HG03103 (cell line): ENCODE data around the gene SLC18B1.

Source experiments
- ATAC-seq: cut with Tn5 transposase; IDR thresholded peaks from one replicate; pipeline ENCODE4 v1.9.1; 2021; ENCODE audit warnings: low read depth; ENCODE audit not compliant: unreplicated experiment

The SLC18B1 gene

GRCh38 chr6:132797951-132798868, at the start of gene SLC18B1:
Gene SLC18B1 (minus strand): TSS chr6:132798637. CDS start chr6:132798456, 181 bp downstream.
- peak; percentile 39 for ATAC-seq

DNA sequence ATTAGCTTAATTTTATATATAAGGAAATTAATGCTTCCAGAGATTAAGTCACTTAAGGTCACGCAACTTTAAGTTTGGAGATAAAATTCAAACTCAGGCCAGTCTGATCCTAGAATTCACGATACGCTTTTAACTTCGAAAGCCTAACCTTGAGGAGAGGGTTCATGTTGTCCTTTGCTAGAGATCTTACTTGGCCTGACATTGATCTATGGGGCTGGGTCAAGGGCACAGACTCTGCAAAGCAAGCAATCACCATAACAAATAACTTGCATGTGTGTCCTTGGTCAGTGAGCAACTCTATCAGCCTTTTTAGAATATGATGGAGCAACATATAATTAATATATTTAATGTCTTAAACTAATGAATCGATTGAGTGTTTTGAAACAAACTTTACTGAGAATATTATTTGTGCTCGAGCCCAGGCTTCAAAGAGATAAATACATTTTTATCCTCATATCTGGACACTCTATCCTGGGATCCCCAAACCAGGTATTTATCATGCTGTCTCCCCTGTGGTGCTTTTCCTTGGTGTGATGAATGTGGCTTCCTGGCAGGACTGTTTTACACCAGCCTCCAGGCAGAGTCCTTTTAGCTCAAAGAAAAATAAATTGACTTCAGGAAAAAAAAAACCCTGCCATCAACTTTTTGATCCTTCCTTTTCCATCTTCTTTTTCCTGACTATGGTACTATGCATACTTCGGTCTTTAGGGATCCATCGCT, 45.0 kb upstream of the SLC18B1 start:
- no peak for ATAC-seq

- ATAC-seq, result no peak
Observed at GRCh38 chr6:132841966-132842365, 43.5 kb upstream of the SLC18B1 start.

GRCh38 chr6:132832891-132833290, 34.5 kb upstream of the SLC18B1 start:
- no peak for ATAC-seq

DNA sequence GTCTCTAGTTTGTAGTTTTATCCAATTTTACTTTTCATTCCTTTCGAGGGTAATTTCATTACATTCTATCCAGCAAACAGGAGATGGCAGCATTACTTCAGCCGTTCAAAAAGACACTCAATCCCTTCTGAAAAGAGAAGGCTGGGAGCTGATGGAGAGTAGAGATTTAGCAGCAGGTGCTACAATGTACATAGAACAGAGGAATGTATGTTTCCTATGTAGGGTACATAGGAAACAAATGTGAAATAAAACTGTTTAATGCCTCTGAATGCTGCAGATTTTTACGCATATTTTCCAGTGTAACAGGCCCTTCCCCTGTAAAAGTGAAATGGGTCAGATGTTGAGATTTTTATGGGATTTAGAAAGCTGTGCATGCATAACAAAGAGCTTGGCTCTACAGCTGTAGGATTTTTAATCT, 31.9 kb upstream of the SLC18B1 start:
- ATAC-seq, result no peak

DNA sequence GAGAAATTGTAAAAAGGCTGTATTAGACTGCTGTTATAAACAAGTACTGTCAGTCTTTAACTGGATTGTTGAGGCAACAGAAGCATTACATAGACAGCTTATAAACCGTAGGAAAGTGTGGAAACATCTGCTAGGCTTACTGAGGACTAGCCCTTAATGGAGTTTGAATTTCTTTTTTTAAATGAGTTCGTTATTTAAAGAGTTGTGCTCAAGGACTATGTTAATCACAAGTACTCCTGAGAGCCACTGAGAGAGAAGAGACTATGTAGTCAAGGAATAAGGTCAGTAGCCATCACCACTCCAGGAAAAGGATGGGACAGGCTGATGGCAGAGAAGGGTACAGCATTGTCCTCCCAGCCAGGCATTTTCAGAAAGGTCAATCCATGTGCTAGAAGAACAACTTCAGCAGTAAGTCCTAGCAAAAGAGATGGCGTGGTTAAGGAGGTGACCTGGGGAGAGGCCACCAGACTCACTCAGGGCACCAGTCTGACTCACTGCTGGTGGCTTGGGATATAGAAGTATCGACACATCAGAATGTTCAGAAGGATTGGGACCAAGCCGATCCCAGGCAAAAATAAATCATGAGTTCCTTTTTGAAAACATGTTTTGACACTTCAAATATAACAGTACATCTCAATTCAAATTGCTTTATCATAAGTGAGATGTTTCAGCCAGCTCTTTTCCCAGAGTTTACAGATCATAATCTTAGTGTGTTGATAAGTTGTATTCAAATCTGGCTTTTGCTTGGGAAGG, 22.4 kb upstream of the SLC18B1 start:
- no peak for ATAC-seq

GRCh38 chr6:132819405-132820161, 21.1 kb upstream of the SLC18B1 start:
- no peak for ATAC-seq

- ATAC-seq, result no peak
Observed at GRCh38 chr6:132818404-132819359, 20.2 kb upstream of the SLC18B1 start.

- ATAC-seq, result no peak
Observed at GRCh38 chr6:132817554-132818403, 19.3 kb upstream of the SLC18B1 start.

DNA sequence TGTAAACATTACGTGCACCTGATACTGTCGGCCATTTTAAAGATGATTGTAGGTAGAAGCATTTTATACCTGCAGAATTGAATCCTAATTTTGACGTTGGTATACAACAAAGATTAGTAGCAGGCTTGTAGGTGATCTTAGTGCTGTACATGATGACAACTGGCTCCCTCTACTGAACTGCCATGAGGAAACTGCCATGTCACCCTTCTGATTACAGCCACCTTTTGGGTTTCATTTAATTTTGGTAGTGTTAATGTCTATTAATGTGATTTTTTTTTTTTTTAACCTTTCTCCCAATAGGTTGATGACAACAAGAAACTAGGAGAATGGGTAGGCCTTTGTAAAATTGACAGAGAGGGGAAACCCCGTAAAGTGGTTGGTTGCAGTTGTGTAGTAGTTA, 18.2 kb upstream of the SLC18B1 start:
- no peak for ATAC-seq

DNA sequence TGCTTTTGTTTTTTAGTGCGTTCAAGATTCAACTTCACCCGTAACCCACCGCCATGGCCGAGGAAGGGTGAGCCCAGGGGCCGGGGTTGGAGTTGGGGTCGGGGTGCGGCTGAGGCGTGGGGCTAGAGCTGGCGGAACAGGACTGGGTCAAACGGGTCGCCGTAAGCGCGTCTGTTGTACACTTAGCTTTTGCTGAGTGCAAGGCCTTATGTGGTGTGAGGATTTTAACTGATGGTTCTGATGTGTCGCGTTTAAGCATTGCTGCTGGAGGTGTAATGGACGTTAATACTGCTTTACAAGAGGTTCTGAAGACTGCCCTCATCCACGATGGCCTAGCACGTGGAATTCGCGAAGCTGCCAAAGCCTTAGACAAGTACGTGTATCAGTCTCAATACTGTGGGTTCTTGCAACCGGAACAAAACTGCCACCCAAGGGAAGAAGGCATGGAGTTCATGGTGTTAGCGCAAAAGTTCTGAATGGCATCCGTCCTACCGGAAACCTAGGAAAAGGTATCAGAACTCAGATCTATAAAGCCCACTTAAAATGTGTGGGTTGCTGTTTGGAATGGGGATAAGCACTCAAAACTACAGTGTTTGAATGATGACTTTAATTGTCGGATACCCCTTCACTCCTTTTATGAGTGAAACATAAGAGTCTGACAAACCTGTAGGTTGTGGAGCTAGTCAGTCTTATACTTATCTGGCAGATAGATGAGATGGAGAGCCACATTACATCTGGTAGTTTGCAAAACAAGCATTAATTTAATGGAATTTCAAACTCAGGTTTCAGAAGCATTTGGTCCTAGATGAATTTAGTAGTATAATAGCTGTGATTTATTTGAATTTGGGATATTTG, 16.5 kb upstream of the SLC18B1 start:
- ATAC-seq, result peak; percentile 1

- no peak for ATAC-seq
Observed at GRCh38 chr6:132813173-132813856, 14.9 kb upstream of the SLC18B1 start.

GRCh38 chr6:132812756-132813172, 14.3 kb upstream of the SLC18B1 start:
- no peak for ATAC-seq

GRCh38 chr6:132812255-132812732, 13.9 kb upstream of the SLC18B1 start:
- ATAC-seq, result no peak

DNA sequence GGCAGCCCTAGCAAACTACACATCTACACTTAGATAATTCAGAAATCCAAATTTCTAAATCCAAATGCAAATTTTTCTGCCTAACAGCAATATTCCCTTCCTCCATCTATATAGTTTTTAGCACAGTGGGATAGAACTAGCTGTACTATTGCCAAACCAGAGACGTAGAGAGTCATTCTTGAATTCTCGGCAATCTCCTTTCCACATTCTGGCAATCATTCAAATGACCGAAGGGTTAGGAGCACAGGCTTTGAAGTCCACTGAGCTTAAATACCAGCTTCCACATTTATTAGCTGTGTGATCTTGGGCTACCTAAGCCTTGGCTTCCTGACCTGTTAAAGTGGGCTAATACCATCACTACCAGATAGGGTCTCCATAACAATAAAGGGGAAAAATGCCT, 12.8 kb upstream of the SLC18B1 start:
- ATAC-seq, result no peak

DNA sequence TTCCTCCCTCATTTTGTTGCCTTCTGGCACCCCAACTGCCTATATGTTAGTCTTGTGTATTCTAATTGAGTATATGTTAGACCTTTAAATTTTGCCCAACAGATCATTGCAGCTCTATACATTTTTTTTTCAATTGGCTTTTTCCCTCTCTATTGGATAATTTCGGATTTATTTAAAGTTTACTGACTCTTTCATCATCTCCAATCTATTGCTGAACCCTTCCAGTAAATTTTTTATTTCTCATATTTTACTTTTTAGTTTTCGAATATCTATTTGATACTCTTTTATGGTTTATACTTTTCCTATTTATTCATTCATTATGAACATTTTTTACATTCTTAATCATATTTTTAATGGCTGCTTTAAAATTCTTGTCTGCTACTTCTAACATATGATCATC, 7.1 kb upstream of the SLC18B1 start:
- no peak for ATAC-seq

- no peak for ATAC-seq
Observed at GRCh38 chr6:132804251-132804650, 5.8 kb upstream of the SLC18B1 start.
